HEK293 (cell line): ENCODE data around the gene RO60.

Experiments
- CTCF ChIA-PET: fragments of 350-600 bp; formaldehyde crosslinking; extraction: SDS; loops from one replicate; lab custom pipeline; 2021; ENCODE audit warnings: antibody characterized with exemption; lab: Yijun Ruan, JAX
- POLR2A ChIA-PET: fragments of 300-600 bp; formaldehyde crosslinking; extraction: SDS; loops from one replicate; lab custom pipeline; 2020; ENCODE audit warnings: antibody characterized with exemption, inconsistent platforms; lab: Yijun Ruan, JAX
- H3K27ac ChIP-seq: fragments of 200-500 bp; sonication (Bioruptor generic); 2 replicates; pipeline ENCODE4 v1.5.1; 2014; ENCODE audit warnings: low read depth, low read length, control low read depth, inconsistent platforms; ENCODE audit errors: extremely low read depth
- H3K36me3 ChIP-seq, 2 experiments: fragments of 200-500 bp in 1 of 2; sonication (Bioruptor generic) in 1 of 2; 1 replicate in 1 of 2; 2 replicates in 1 of 2; pipeline ENCODE4 v1.5.1; 2014 to 2017; ENCODE audit warnings: inconsistent platforms in 2 of 2, low read length in 2 of 2; ENCODE audit not compliant: control insufficient read depth in 2 of 2, insufficient read depth in 1 of 2
- H3K4me1 ChIP-seq: fragments of 200-500 bp; sonication (Bioruptor generic); 2 replicates; pipeline ENCODE4 v1.5.1; 2014; ENCODE audit warnings: mild to moderate bottlenecking, low read length, inconsistent platforms; ENCODE audit not compliant: control insufficient read depth, insufficient read depth
- H3K4me3 ChIP-seq: 2 replicates; pipeline ENCODE4 v1.5.1; 2011; ENCODE audit warnings: low read depth, mild to moderate bottlenecking, control low read depth, low read length, moderate library complexity
- H3K9me3 ChIP-seq: fragments of 200-500 bp; sonication (Bioruptor generic); 2 replicates; pipeline ENCODE4 v1.5.1; 2014; ENCODE audit warnings: low read depth, low read length, inconsistent platforms; ENCODE audit not compliant: control insufficient read depth, insufficient read depth
- KLF8 ChIP-seq: fragments of 450-650 bp; formaldehyde crosslinking; IDR thresholded peaks from 2 replicates; pipeline ENCODE4 v1.5.1; 2016; ENCODE audit warnings: missing biosample characterization, missing genetic modification characterization
- KLF9 ChIP-seq: fragments of 450-650 bp; formaldehyde crosslinking; IDR thresholded peaks from 2 replicates; pipeline ENCODE4 v1.5.1; 2016; ENCODE audit warnings: missing biosample characterization, missing genetic modification characterization, low read depth
- PRDM6 ChIP-seq: fragments of 450-650 bp; formaldehyde crosslinking; IDR thresholded peaks from 2 replicates; pipeline ENCODE4 v1.5.1; 2017; ENCODE audit warnings: missing biosample characterization, missing genetic modification characterization
- REPIN1 ChIP-seq: fragments of 450-650 bp; formaldehyde crosslinking; IDR thresholded peaks from 2 replicates; pipeline ENCODE4 v1.5.1; 2017; ENCODE audit warnings: missing biosample characterization, missing genetic modification characterization, low read depth
- ZBTB8A ChIP-seq: fragments of 450-650 bp; formaldehyde crosslinking; IDR thresholded peaks from 2 replicates; pipeline ENCODE4 v1.5.1; 2016; ENCODE audit warnings: missing biosample characterization, missing genetic modification characterization
- ZNF146 ChIP-seq: fragments of 450-650 bp; formaldehyde crosslinking; IDR thresholded peaks from 2 replicates; pipeline ENCODE4 v1.5.1; 2016; ENCODE audit warnings: missing biosample characterization, missing genetic modification characterization
- ZNF174 ChIP-seq: fragments of 450-650 bp; formaldehyde crosslinking; IDR thresholded peaks from 2 replicates; pipeline ENCODE4 v1.5.0; 2017; ENCODE audit warnings: missing biosample characterization, mild to moderate bottlenecking, missing genetic modification characterization
- ZNF302 ChIP-seq: fragments of 450-650 bp; formaldehyde crosslinking; IDR thresholded peaks from 2 replicates; pipeline ENCODE4 v1.5.1; 2016; ENCODE audit warnings: missing biosample characterization, missing genetic modification characterization, low read depth
- ZNF501 ChIP-seq: fragments of 450-650 bp; formaldehyde crosslinking; IDR thresholded peaks from 2 replicates; pipeline ENCODE4 v1.5.1; 2016; ENCODE audit warnings: missing biosample characterization, missing genetic modification characterization
- ZNF514 ChIP-seq: fragments of 450-650 bp; formaldehyde crosslinking; IDR thresholded peaks from 2 replicates; pipeline ENCODE4 v1.5.1; 2016; ENCODE audit warnings: missing biosample characterization, missing genetic modification characterization
- ZNF521 ChIP-seq: fragments of 450-650 bp; formaldehyde crosslinking; IDR thresholded peaks from 2 replicates; pipeline ENCODE4 v1.5.1; 2017; ENCODE audit warnings: missing biosample characterization, mild to moderate bottlenecking, missing genetic modification characterization
- ZNF558 ChIP-seq: fragments of 450-650 bp; formaldehyde crosslinking; IDR thresholded peaks from 2 replicates; pipeline ENCODE4 v1.5.1; 2016; ENCODE audit warnings: missing biosample characterization, missing genetic modification characterization
- ZSCAN30 ChIP-seq: fragments of 450-650 bp; IDR thresholded peaks from 2 replicates; pipeline ENCODE4 v1.5.1; 2018; ENCODE audit warnings: missing biosample characterization, mild to moderate bottlenecking, missing genetic modification characterization, moderate library complexity
- TF ChIP-seq, protein P1 (sequence below): fragments of 450-650 bp; formaldehyde crosslinking; IDR thresholded peaks from 2 replicates; pipeline ENCODE4 v1.5.1; 2016; ENCODE audit warnings: missing biosample characterization, missing genetic modification characterization
- TF ChIP-seq, protein P2 (sequence below): fragments of 450-650 bp; formaldehyde crosslinking; IDR thresholded peaks from 2 replicates; pipeline ENCODE4 v1.5.1; 2016; ENCODE audit warnings: missing biosample characterization, missing genetic modification characterization
- TF ChIP-seq, protein P3 (sequence below): fragments of 450-650 bp; formaldehyde crosslinking; IDR thresholded peaks from 2 replicates; pipeline ENCODE4 v1.5.1; 2017; ENCODE audit warnings: missing biosample characterization, missing genetic modification characterization

Gene RO60

DNA sequence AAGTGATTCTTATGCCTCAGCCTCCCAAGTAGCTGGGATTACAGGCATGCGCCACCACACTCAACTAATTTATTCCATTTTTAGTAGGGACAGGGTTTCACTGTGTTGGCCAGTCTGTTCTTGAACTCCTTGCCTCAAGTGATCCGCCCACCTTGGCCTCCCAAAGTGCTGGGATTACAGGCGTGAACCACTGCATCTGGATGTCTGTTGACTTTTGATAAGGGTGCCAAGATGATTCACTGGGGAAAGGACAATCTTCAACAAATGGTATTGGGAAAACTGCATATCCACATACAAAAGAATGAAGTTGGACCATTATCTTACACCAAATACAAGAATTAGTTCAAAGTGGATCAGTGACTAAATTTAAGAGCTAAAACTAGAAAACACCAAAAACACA is 19.8 kb downstream of the RO60 start:
- POLR2A ChIA-PET, result no interaction called here
- H3K4me3 ChIP-seq, result no peak overlapping the region
- CTCF ChIA-PET, result interaction anchor here (1.1 kb wide), 1 partner anchor 19 kb away, joined by 4 read pairs; no protein-coding TSS in a partner anchor

DNA sequence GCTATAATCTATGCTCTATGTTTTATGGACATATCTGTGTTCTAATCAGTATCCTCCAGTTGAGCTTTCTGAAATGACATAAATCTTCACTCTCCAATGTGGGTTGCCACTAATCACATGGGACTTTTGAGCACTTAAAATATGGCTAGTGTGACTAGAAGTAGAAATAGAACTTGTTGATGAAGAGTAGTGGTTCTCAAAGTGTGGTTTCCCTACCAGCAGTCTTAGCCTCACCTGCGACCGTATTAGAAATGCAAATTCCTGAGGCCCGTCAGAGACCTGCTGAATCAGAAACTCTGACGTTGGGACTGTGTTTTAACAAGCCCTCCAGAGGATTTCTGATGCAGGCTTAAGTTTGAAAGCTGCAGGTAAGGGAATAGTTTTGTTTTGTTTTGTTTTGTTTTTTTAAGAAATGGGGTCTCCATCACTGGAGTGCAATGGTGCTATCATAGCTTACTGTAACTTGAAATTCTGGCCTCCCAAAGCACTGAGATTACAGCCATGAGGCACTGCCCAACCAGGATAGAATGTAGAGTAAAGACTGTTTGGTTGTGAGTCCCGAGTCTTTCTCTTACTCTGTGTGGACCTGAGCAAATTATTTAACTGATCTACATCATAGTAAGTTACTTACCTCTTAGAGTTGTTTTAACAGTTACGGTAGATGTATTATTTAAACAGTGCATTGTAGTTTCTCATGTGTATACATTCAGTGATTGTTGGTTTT is 24.1 kb downstream of the RO60 start:
- TF ChIP-seq KLF9 (tag by site-specific recombination) (no peak), PRDM6 (tag by site-specific recombination) (no peak)
- no peaks in the 10 kb centered on the region for H3K9me3 ChIP-seq
- ChIA-PET CTCF (no interaction called here), POLR2A (no interaction called here)
- no peaks in the 10 kb centered on the region for H3K4me1 ChIP-seq
- H3K36me3 ChIP-seq, result peaks cover 28 to 69% of the 10 kb centered on the region in 2 experiments
- H3K27ac ChIP-seq, result no peak overlapping the region
- H3K4me3 ChIP-seq, result no peak overlapping the region

More for the DNA sequence above, 19.8 kb downstream of the RO60 start:
- TF ChIP-seq ZNF146 (tag by site-specific recombination) (no peak), ZNF302 (tag by site-specific recombination) (no peak), ZNF521 (no peak), ZNF501 (tag by site-specific recombination) (no peak), REPIN1 (tag by site-specific recombination) (no peak), ZNF558 (tag by site-specific recombination) (no peak), ZBTB8A (tag by site-specific recombination) (no peak), KLF8 (tag by site-specific recombination) (no peak), ZNF174 (tag by site-specific recombination) (no peak), ZNF514 (no peak), ZSCAN30 (tag by site-specific recombination) (no peak)
- TF ChIP-seq, protein P1, sequence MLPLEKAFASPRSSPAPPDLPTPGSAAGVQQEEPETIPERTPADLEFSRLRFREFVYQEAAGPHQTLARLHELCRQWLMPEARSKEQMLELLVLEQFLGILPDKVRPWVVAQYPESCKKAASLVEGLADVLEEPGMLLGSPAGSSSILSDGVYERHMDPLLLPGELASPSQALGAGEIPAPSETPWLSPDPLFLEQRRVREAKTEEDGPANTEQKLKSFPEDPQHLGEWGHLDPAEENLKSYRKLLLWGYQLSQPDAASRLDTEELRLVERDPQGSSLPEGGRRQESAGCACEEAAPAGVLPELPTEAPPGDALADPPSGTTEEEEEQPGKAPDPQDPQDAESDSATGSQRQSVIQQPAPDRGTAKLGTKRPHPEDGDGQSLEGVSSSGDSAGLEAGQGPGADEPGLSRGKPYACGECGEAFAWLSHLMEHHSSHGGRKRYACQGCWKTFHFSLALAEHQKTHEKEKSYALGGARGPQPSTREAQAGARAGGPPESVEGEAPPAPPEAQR (tag by site-specific recombination), result no peak
- TF ChIP-seq, protein P2, sequence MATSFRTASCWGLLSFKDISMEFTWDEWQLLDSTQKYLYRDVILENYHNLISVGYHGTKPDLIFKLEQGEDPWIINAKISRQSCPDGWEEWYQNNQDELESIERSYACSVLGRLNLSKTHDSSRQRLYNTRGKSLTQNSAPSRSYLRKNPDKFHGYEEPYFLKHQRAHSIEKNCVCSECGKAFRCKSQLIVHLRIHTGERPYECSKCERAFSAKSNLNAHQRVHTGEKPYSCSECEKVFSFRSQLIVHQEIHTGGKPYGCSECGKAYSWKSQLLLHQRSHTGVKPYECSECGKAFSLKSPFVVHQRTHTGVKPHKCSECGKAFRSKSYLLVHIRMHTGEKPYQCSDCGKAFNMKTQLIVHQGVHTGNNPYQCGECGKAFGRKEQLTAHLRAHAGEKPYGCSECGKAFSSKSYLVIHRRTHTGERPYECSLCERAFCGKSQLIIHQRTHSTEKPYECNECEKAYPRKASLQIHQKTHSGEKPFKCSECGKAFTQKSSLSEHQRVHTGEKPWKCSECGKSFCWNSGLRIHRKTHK (tag by site-specific recombination), result no peak
- TF ChIP-seq, protein P3, sequence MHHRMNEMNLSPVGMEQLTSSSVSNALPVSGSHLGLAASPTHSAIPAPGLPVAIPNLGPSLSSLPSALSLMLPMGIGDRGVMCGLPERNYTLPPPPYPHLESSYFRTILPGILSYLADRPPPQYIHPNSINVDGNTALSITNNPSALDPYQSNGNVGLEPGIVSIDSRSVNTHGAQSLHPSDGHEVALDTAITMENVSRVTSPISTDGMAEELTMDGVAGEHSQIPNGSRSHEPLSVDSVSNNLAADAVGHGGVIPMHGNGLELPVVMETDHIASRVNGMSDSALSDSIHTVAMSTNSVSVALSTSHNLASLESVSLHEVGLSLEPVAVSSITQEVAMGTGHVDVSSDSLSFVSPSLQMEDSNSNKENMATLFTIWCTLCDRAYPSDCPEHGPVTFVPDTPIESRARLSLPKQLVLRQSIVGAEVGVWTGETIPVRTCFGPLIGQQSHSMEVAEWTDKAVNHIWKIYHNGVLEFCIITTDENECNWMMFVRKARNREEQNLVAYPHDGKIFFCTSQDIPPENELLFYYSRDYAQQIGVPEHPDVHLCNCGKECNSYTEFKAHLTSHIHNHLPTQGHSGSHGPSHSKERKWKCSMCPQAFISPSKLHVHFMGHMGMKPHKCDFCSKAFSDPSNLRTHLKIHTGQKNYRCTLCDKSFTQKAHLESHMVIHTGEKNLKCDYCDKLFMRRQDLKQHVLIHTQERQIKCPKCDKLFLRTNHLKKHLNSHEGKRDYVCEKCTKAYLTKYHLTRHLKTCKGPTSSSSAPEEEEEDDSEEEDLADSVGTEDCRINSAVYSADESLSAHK (tag by site-specific recombination), result no peak
- TF ChIP-seq, all 188 proteins: peak for 0
- Histone ChIP-seq H3K9me3 (no peaks in the 10 kb centered on the region), H3K36me3 (peaks cover 36 to 75% of the 10 kb centered on the region in 2 experiments), H3K4me1 (no peaks in the 10 kb centered on the region), H3K27ac (no peak overlapping the region)
